C4-2B (cell line): ENCODE results near the gene ARF3.

Experiments used
- H3K27ac ChIP-seq: fragments of 450-650 bp; 2 replicates; pipeline ENCODE4 v1.5.1; 2017
- CTCF ChIP-seq: fragments of 450-650 bp; conservative IDR thresholded peaks from 2 replicates; pipeline ENCODE4 v1.5.1; 2017; ENCODE audit warnings: mild to moderate bottlenecking
- ZFX ChIP-seq: fragments of 450-650 bp; IDR thresholded peaks from 2 replicates; pipeline ENCODE4 v1.6.1; 2017

The ARF3 gene

DNA sequence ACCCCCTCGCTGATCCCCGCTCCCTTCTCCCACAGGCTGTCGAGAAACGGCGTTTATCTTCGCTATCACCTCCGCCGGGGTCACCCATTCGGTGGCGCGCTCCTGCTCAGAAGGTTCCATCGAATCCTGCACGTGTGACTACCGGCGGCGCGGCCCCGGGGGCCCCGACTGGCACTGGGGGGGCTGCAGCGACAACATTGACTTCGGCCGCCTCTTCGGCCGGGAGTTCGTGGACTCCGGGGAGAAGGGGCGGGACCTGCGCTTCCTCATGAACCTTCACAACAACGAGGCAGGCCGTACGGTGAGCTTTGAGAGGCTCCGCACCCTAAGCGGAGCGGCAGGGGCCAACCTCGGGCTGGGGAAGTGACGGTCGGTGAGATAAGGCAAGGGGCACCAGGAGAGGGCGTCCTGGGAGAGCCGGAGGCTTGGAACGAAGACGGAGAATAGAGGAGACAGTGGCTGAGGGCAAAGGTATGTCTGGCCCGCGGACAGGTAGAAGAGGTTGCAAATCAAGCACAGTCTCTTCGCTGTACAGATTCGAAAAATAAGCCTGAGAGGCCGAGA lies 23.2 kb upstream of the ARF3 start:
- TF ChIP-seq ZFX: no peak
- peak; percentile 35 for TF ChIP-seq CTCF
- H3K27ac ChIP-seq: no peak overlapping the region

- TF ChIP-seq ZFX: no peak
- TF ChIP-seq CTCF: no peak
- no peak overlapping the region for H3K27ac ChIP-seq
These were observed 22.5 kb upstream of the ARF3 start for GRCh38 chr12:48979602-48980388.

DNA sequence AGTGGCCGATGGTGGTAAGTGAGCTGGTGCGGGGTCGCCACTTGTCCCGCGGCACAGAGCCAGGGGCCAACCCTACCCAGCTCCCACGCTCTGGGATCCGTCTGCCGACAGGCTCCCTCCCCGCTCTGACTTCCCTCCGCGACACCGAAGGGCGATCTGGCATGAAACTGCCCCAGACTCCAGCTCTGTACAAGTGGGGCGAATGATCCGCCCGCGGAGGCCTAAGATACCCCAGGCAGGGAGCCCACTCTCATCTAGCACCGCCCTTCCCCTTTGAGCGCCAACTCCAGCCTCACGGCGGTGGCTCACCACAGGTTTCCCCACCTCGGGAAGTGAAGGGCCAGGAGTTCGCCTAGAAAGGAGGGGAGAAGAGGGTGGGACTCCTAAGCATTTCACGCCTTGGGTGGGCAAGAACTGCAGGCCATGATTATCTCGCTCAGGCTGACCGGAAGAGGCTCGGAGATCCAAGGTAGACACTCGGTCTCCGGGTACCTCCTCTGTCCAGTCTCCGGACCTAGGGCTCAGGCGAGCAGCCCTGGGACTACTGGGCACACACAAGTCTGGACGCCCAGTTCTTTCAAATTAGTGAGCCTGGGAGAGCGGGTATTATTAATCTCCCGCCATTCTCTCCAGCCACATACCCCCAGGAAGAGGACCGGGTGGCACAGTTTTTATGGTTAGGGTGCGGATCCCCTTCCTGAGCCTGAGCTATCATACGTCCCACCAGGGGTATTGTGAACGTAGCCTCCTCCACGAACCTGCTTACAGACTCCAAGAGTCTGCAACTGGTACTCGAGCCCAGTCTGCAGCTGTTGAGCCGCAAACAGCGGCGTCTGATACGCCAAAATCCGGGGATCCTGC lies 21.7 kb upstream of the ARF3 start:
- H3K27ac ChIP-seq: no peak overlapping the region
- TF ChIP-seq ZFX: no peak
- TF ChIP-seq CTCF: no peak

- peak; percentile 73 for TF ChIP-seq CTCF
- no peak for TF ChIP-seq ZFX
- H3K27ac ChIP-seq: no peak within 1 kb of the TSS
These were observed 21.0 kb upstream of the ARF3 start, which contains the start of gene WNT1 for GRCh38 chr12:48978291-48978740. Gene WNT1 (plus strand): TSS chr12:48978322. CDS start chr12:48978651, 329 bp downstream.

GRCh38 chr12:48977290-48978281 lies 20.3 kb upstream of the ARF3 start:
- TF ChIP-seq CTCF (peak; percentile 95), ZFX (no peak)
- no peak overlapping the region for H3K27ac ChIP-seq

GRCh38 chr12:48973941-48974673 lies 16.8 kb upstream of the ARF3 start:
- no peak overlapping the region for H3K27ac ChIP-seq
- no peak for TF ChIP-seq ZFX
- TF ChIP-seq CTCF: no peak; the same call in 1 of the 2 replicates
